ENCODE data around the gene THSD7A.

DNA sequence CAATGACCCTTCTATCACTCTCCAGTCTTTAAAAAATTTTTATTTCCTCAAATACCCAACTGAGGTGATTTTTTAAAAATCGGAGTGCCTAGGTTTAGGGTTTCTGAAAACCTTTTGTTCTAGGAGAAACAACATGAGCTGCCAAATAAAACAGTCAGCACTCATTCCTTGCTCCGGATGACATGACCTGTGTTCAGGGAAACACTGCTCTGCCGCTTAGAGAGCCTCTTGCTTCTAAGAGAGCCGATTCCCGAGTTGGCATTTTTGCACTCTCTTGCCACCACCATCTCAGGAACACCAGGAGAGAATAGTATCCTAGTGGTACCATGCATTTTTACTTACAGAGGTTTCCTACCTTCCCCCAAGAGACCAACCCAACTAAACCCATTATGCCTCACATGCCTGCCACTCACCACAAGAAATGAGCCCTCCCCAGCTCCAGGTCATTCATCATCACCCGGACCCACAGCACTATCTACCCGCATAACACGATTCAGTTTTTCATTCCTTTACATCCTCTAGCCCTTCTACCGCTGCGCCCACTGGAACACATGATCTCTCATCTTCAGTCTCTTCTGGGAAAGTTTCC, 365.4 kb downstream of the THSD7A start:
- TF ChIP-seq, protein P1, sequence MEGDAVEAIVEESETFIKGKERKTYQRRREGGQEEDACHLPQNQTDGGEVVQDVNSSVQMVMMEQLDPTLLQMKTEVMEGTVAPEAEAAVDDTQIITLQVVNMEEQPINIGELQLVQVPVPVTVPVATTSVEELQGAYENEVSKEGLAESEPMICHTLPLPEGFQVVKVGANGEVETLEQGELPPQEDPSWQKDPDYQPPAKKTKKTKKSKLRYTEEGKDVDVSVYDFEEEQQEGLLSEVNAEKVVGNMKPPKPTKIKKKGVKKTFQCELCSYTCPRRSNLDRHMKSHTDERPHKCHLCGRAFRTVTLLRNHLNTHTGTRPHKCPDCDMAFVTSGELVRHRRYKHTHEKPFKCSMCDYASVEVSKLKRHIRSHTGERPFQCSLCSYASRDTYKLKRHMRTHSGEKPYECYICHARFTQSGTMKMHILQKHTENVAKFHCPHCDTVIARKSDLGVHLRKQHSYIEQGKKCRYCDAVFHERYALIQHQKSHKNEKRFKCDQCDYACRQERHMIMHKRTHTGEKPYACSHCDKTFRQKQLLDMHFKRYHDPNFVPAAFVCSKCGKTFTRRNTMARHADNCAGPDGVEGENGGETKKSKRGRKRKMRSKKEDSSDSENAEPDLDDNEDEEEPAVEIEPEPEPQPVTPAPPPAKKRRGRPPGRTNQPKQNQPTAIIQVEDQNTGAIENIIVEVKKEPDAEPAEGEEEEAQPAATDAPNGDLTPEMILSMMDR (IDR thresholded peaks at IDR 0.05) = no peak
- TF ChIP-seq EZH2 (IDR thresholded peaks at IDR 0.05) = no peak

All from neural progenitor cell (in vitro differentiated cells).